Airway epithelial cell (primary cell): ENCODE data around the gene C4A. TPM values are rescaled to one million over a fixed set of nuclear protein-coding genes. Genes with fewer than 3 reads are reported as not detected.

Source experiments
- total RNA-seq: library from RNA; depleted of rRNA; stranded (reverse); fragments of >200 nt; gene quantifications from 2 replicates; pipeline ENCODE4 v1.2.3, GENCODE V29; 2015

The C4A gene
- 0.05 and 1.1 TPM in 2 replicates for total RNA-seq

DNA sequence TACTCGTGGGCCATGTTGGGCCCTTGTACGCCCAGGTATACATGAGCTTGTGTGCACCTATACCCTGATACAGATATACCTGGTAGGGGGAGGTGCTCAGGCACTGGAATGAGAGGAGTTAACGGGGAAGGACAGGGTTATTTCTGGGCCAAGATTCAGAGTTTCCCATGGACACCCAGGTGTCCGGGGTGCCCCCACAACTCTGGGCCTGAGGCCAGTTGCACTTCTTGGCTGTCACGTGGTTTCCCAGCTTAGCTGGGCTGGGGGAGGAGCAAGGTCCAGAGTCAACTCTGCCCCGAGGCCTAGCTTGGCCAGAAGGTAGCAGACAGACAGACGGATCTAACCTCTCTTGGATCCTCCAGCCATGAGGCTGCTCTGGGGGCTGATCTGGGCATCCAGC lies at the start of gene C4A:
Gene C4A, plus strand, starts transcription at position 314 of the 400 bp plus-strand sequence. Its CDS starts 51 bp downstream, at position 365.

GRCh38 chr6:31945507-31946369 lies 36.1 kb upstream of the C4A start, which contains the start of gene CFB:
Gene CFB, plus strand, starts transcription at chr6:31946095. Its CDS starts 127 bp downstream, at chr6:31946222.

GRCh38 chr6:31958741-31959739 lies 22.8 kb upstream of the C4A start, which contains the start of the genes NELFE and SKIC2:
Gene NELFE, minus strand, starts transcription at chr6:31958971. Its CDS starts 525 bp downstream, at chr6:31958446.
Gene SKIC2, plus strand, starts transcription at chr6:31959175. Its CDS starts 18 bp downstream, at chr6:31959193.

DNA sequence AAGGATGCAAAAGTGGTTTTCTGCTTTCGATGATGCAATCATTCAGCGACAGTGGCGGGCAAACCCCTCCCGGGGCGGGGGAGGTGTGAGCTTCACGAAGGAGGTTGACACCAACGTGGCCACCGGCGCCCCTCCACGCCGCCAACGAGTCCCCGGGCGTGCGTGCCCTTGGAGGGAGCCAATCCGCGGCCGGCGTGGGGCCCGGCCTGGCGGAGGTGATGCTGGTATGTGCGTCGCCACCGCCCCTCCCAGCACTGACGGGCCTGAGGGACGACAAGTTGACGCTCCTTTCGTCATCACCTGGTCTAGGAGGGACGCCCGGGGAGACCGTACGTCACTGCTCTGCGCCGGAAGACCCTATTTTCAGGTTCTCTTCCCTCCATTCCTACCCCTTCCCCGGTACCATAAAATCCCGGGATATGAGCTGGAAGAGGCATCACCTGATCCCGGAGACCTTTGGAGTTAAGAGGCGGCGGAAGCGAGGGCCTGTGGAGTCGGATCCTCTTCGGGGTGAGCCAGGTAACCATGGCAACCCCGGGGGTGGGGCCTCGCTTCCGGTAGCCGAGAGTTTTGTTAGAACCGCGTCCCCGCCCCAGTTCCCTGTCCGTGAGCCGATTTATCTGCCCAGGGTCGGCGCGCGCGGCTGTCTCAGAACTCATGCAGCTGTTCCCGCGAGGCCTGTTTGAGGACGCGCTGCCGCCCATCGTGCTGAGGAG lies 9.7 kb upstream of the C4A start, which contains the start of gene DXO:
Gene DXO, minus strand, starts transcription at position 146 of the 716 bp plus-strand sequence. CDS start 463 bp downstream, outside the sequence.

GRCh38 chr6:32014547-32014946 lies 32.7 kb downstream of the C4A start, which contains the start of gene C4B:
Gene C4B, plus strand, starts transcription at chr6:32014795. Its CDS starts 51 bp downstream, at chr6:32014846.

GRCh38 chr6:32037598-32038524 lies 56.0 kb downstream of the C4A start, which contains the start of gene CYP21A2:
Gene CYP21A2, plus strand, starts transcription at chr6:32038415. Its CDS starts 8 bp downstream, at chr6:32038423.

Other genes starting within 250 kb of the C4A start
- gene CLIC1, start 245.5 kb upstream of the C4A start, total RNA-seq = 445 and 657 TPM in 2 replicates
- 10.5 and 12.6 TPM in 2 replicates for gene MSH5, start 242.1 kb upstream of the C4A start, total RNA-seq
- 0.63 and 2.0 TPM in 2 replicates for gene SAPCD1, start 219.4 kb upstream of the C4A start, total RNA-seq
- gene VWA7, start 204.7 kb upstream of the C4A start, total RNA-seq = 1.6 and 2.8 TPM in 2 replicates
- 109 and 115 TPM in 2 replicates for gene VARS1, start 186.3 kb upstream of the C4A start, total RNA-seq
- gene LSM2, start 175.1 kb upstream of the C4A start, total RNA-seq = 73.8 and 83.4 TPM in 2 replicates
- gene HSPA1L, start 166.8 kb upstream of the C4A start, total RNA-seq = 0.14 and 0.21 TPM in 2 replicates
- gene HSPA1A, start 166.5 kb upstream of the C4A start, total RNA-seq = 85.4 and 93.2 TPM in 2 replicates
- gene HSPA1B, start 154.3 kb upstream of the C4A start, total RNA-seq = 172 and 180 TPM in 2 replicates
- gene NEU1, start 119.2 kb upstream of the C4A start, total RNA-seq = 34.1 and 39.3 TPM in 2 replicates
- 4.2 and 7.5 TPM in 2 replicates for gene SLC44A4, start 103.1 kb upstream of the C4A start, total RNA-seq
- 29.7 and 35.3 TPM in 2 replicates for gene EHMT2, start 84.4 kb upstream of the C4A start, total RNA-seq
- 0.46 and 0.99 TPM in 2 replicates for gene ZBTB12, start 80.0 kb upstream of the C4A start, total RNA-seq
- gene C2, start 54.3 kb upstream of the C4A start, total RNA-seq = 0.21 TPM in 1 of 2 replicates, not detected in the other
- 3.1 and 3.9 TPM in 2 replicates for gene CFB, start 36.0 kb upstream of the C4A start, total RNA-seq
- gene NELFE, start 23.1 kb upstream of the C4A start, total RNA-seq = 77.9 and 106 TPM in 2 replicates
- 42.3 and 66.5 TPM in 2 replicates for gene SKIC2, start 22.9 kb upstream of the C4A start, total RNA-seq
- 16.1 and 17.8 TPM in 2 replicates for gene DXO, start 9.9 kb upstream of the C4A start, total RNA-seq
- gene C4B, start 32.7 kb downstream of the C4A start, total RNA-seq = 0.09 and 1.1 TPM in 2 replicates
- 0.28 TPM in 1 of 2 replicates, not detected in the other for gene CYP21A2, start 56.4 kb downstream of the C4A start, total RNA-seq
- gene TNXB, start 127.3 kb downstream of the C4A start, total RNA-seq = under 0.01 and 0.05 TPM in 2 replicates
- 20.4 and 29.6 TPM in 2 replicates for gene ATF6B, start 146.2 kb downstream of the C4A start, total RNA-seq
- 5.4 and 9.8 TPM in 2 replicates for gene FKBPL, start 148.2 kb downstream of the C4A start, total RNA-seq
- 0.42 TPM in 1 of 2 replicates, not detected in the other for gene PRRT1, start 169.9 kb downstream of the C4A start, total RNA-seq
- gene PPT2, start 172.1 kb downstream of the C4A start, total RNA-seq = 22.6 and 27.9 TPM in 2 replicates
- 3.0 and 6.0 TPM in 2 replicates for gene EGFL8, start 182.5 kb downstream of the C4A start, total RNA-seq
- 45.0 and 51.9 TPM in 2 replicates for gene AGPAT1, start 194.0 kb downstream of the C4A start, total RNA-seq
- gene RNF5, start 196.3 kb downstream of the C4A start, total RNA-seq = 40.7 and 42.6 TPM in 2 replicates
- 1.2 and 2.0 TPM in 2 replicates for gene AGER, start 202.2 kb downstream of the C4A start, total RNA-seq
- gene PBX2, start 208.1 kb downstream of the C4A start, total RNA-seq = 36.3 and 48.5 TPM in 2 replicates
- gene GPSM3, start 210.6 kb downstream of the C4A start, total RNA-seq = 6.3 and 7.2 TPM in 2 replicates
- 0.71 and 0.98 TPM in 2 replicates for gene NOTCH4, start 242.0 kb downstream of the C4A start, total RNA-seq